GM19023 (cell line): Measurements from ENCODE around the gene SMTNL1.
"Not testable (repeated sequence)": the region's sequence is repeated elsewhere in the genome, so short reads cannot be mapped to it uniquely, and the experiment has no call there.

Experiments used
- ATAC-seq: cut with Tn5 transposase; IDR thresholded peaks from one replicate; pipeline ENCODE4 v1.9.1; 2021; ENCODE audit warnings: mild to moderate bottlenecking, moderate library complexity; ENCODE audit not compliant: unreplicated experiment

Gene SMTNL1

GRCh38 chr11:57508341-57509170, 28.8 kb upstream of the SMTNL1 start:
- ATAC-seq, result no peak

GRCh38 chr11:57511741-57512430, 25.5 kb upstream of the SMTNL1 start:
- no peak for ATAC-seq

- no peak for ATAC-seq
These were observed 24.5 kb upstream of the SMTNL1 start for GRCh38 chr11:57512646-57513451.

GRCh38 chr11:57513452-57513795, 24.0 kb upstream of the SMTNL1 start:
- no peak for ATAC-seq

- ATAC-seq, result peak; percentile 32
These were observed 23.4 kb upstream of the SMTNL1 start for GRCh38 chr11:57513911-57514537.

- ATAC-seq, result peak; percentile 39
These were observed 22.7 kb upstream of the SMTNL1 start for GRCh38 chr11:57514538-57515331.

- ATAC-seq, result peak; percentile 53
These were observed 21.9 kb upstream of the SMTNL1 start, which contains the start of gene SLC43A1 for GRCh38 chr11:57515332-57516060. Gene SLC43A1 (minus strand): TSS chr11:57515702. CDS start chr11:57514111, 1,591 bp downstream.

- ATAC-seq, result no peak
These were observed 21.3 kb upstream of the SMTNL1 start for GRCh38 chr11:57516061-57516443.

- no peak for ATAC-seq
These were observed 16.3 kb upstream of the SMTNL1 start for GRCh38 chr11:57521116-57521515.

GRCh38 chr11:57523419-57523818, 14.0 kb upstream of the SMTNL1 start:
- ATAC-seq, result no peak

GRCh38 chr11:57527056-57527631, 10.3 kb upstream of the SMTNL1 start:
- no peak for ATAC-seq

- ATAC-seq, result no peak
These were observed 8.4 kb upstream of the SMTNL1 start for GRCh38 chr11:57529012-57529411.

- ATAC-seq, result peak; percentile 15
These were observed 7.2 kb upstream of the SMTNL1 start for GRCh38 chr11:57530215-57530595.

GRCh38 chr11:57530596-57531507, 6.5 kb upstream of the SMTNL1 start, which contains the start of gene TIMM10:
Gene TIMM10 (minus strand): TSS chr11:57530754. CDS start chr11:57530189, 565 bp downstream.
- peak; percentile 99 for ATAC-seq

GRCh38 chr11:57534449-57534848, 2.9 kb upstream of the SMTNL1 start:
- ATAC-seq, result not testable (repeated sequence)

- ATAC-seq, result no peak
These were observed 1.9 kb downstream of the SMTNL1 start for GRCh38 chr11:57539342-57539741.

GRCh38 chr11:57541169-57541568, 3.8 kb downstream of the SMTNL1 start:
- no peak for ATAC-seq

- ATAC-seq, result no peak
These were observed 5.2 kb downstream of the SMTNL1 start for GRCh38 chr11:57542582-57542981.
